IPS-11a (cell line): ENCODE measurements around the gene LMF1.
"Not testable (repeated sequence)": the region's sequence is repeated elsewhere in the genome, so short reads cannot be mapped to it uniquely, and the experiment has no call there.

Experiments
- H3K4me3 ChIP-seq: one replicate; pipeline ENCODE4 v1.5.1; 2013; ENCODE audit warnings: low read depth, low read length, control low read depth

Gene LMF1

GRCh38 chr16:838741-839140, 132.0 kb downstream of the LMF1 start:
- no peak overlapping the region for H3K4me3 ChIP-seq

- H3K4me3 ChIP-seq = not testable (repeated sequence)
Measured at GRCh38 chr16:836822-837221, 134.0 kb downstream of the LMF1 start.

DNA sequence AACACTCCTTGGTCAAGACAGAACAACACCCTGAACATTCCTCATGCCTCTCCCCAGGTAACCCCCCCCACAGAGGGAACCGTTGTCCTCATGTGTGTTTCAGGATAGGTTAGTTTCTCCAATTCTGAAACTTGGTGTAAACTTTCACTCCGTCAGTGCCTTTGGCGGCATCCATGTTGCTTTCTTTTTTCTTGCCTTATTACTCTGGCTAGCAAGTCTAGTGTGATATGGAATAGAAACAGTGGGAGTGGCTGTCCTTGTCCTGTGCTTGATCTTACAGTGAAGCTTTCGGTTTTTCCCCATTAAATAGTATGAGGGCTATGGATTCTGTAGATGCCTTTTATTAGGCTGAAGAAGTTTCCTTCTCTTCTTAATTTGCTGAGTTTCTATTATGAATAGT, 134.6 kb downstream of the LMF1 start:
- no peak overlapping the region for H3K4me3 ChIP-seq

- H3K4me3 ChIP-seq = no peak overlapping the region
Measured at GRCh38 chr16:835373-835772, 135.4 kb downstream of the LMF1 start.

DNA sequence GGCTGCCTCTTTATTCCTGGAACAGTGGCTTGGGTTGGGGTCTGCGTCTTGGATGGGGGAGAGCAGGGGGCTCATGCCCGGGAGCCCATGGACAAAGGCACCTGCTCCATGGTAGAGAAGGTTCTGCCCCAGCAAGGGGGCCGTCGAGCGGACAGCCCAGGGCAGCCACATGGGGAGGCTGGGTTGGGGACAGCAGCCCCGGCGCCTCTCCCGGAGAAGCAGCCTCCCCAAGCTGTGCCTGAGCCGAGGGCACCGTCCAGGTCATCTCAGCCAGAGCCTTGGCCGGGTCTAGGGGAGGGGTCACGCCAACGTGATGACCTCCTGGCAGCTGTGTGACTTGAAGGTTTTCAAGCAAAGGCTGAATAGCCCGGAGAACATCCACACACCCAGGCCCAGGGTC, 137.4 kb downstream of the LMF1 start:
- H3K4me3 ChIP-seq = no peak overlapping the region

DNA sequence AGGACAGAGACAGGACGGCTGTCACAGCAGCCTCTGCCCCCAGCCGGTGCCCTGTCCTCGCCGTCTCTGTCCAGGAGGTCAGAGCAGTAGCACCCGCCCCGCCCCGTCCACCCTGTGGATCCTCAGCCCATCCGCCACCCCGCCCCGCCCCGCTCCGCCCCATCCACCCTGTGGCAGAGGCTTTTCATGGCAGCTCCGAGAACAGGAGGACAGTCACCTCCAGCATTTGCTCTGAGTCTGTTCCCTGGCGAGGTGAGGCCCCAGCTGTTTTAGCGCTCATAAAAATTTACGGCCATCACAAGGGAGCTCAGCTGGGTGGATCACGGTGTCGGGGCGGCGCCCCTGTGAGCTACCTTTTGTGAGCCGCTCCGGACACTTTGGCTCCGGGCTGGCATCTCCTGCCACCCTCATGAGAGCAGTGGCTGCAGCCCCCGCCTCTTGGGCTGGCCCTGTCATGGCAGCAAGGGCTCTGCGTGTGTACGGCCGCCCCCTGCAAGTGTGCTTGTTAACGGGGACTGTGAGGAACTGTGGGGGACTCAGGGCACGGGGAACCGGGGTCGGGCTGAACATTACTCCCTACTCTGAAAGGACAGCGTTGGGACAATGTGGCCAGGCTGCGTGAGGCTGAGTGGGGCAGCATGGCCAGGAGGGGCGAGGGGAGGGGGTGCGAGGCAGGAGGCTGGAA, 138.0 kb downstream of the LMF1 start:
- H3K4me3 ChIP-seq = no peak overlapping the region

- no peak overlapping the region for H3K4me3 ChIP-seq
Measured at GRCh38 chr16:831571-832413, 139.0 kb downstream of the LMF1 start.

DNA sequence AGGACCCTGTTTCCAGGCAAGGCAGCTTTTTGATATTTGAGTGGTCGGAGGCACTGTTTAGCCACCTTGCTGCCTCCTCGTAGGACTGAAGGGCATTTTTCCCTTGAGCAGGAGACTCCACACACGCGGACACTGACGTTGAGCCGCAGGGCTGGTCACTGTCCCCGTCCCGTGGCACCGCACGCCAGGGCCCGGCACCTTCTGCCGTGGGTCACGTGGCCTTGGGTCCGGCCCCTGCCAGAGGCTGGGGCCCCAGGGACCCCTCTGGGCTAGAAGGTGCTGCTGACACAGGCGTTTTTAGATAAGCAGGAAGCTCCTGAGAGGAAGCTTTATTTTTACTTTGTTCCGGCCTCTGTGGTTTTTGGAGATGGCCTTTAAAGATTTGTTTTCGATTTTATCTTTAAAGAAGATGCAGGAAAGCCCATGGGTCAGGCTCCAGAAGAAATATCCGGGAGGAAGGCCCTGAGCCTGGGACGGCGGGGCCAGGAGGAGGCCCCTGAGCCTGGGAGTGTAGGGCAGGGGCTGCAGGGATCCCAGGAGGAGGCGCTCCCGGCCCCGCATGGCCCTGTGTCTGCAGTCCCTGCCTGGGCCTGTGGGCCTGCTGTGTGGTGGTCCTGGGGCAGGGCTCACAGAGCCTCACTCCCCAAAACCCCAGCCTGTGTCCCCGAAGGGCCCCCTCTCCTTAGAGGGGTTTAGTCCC, 139.8 kb downstream of the LMF1 start:
- no peak overlapping the region for H3K4me3 ChIP-seq

- H3K4me3 ChIP-seq = no peak overlapping the region
Measured at GRCh38 chr16:830107-830870, 140.5 kb downstream of the LMF1 start.

GRCh38 chr16:828891-829290, 141.9 kb downstream of the LMF1 start:
- H3K4me3 ChIP-seq = no peak overlapping the region

- H3K4me3 ChIP-seq = no peak overlapping the region
Measured at GRCh38 chr16:827513-827912, 143.3 kb downstream of the LMF1 start.

DNA sequence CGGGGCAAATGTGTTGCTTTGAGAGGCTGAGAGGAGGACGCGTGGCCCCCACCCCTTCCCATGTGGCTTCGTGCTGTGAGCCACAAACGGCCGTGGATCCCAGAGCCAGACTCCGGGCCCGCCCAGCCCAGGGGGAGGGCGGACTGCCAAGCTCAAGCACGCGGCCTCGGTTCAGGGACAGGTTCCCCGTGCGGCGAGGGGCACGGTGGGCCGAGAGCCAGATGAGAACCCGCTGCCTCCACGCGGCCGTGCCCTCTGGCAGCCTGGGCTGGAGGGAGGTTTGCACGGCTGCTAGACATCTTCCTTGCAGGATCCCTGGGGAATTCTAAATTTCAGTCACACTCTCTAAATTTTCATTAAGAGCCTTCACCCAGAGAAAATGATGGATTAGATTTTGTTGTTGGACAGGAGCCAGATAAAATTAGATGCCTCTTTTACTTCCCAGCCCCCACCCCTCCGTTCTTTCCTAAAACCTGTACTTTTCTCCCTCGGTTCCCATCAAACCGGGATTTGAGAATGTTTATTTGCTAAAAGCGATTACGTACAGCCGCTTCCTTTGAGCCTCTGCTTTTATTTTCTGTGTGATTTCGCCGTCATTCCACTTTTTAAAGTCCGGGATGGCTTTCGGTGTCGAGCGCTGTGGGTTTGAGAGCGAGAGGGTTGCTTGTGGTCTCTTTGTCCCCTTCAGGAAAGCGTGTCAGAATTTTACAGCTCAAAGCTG, 145.3 kb downstream of the LMF1 start:
- no peak overlapping the region for H3K4me3 ChIP-seq

GRCh38 chr16:824601-825000, 146.2 kb downstream of the LMF1 start:
- no peak overlapping the region for H3K4me3 ChIP-seq

DNA sequence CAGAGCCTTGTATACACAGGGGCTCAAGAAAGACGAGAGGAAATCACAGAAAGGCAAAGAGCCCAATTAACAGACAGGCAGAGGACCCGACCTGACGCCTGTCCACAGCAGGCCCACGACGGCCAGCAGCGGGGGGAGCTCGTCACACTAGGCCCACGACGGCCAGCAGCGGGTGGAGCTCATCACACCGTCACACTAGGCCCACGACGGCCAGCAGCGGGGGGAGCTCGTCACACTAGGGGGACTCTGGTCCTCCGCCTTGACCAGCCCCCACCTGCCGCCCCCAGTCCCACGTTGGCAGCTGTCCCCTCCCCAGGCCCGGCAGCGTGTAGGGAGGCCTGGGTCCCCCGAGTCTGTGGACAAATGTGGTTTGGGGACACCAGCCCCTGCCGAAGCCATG, 146.6 kb downstream of the LMF1 start:
- H3K4me3 ChIP-seq = no peak overlapping the region

DNA sequence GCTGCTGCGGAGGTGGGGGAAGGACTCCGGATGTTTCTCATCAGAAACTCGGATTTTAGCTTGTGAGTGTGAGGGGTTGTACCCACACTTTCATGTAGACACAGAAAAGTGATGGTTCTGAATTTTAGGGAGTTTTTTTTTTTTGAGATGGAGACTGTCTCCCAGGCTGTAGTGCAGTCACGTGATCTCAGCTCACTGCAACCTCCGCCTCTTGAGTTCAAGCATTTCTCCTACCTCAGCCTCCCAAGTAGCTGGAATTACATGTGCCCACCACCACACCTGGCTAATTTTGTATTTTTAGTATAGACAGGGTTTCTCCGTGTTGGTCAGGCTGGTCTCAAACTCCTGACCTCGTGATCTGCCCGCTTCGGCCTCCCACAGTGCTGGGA, 147.9 kb downstream of the LMF1 start:
- no peak overlapping the region for H3K4me3 ChIP-seq

GRCh38 chr16:822174-822908, 148.4 kb downstream of the LMF1 start:
- no peak overlapping the region for H3K4me3 ChIP-seq

- H3K4me3 ChIP-seq = no peak overlapping the region
Measured at GRCh38 chr16:821751-822150, 149.0 kb downstream of the LMF1 start.

- no peak overlapping the region for H3K4me3 ChIP-seq
Measured at GRCh38 chr16:820748-821147, 150.0 kb downstream of the LMF1 start.

GRCh38 chr16:820044-820408, 150.8 kb downstream of the LMF1 start:
- not testable (repeated sequence) for H3K4me3 ChIP-seq
